ENCODE results near the gene RUFY1.
A peak's percentile ranks its signal among the peaks of the same experiment; 100 is the strongest.

The RUFY1 gene

DNA sequence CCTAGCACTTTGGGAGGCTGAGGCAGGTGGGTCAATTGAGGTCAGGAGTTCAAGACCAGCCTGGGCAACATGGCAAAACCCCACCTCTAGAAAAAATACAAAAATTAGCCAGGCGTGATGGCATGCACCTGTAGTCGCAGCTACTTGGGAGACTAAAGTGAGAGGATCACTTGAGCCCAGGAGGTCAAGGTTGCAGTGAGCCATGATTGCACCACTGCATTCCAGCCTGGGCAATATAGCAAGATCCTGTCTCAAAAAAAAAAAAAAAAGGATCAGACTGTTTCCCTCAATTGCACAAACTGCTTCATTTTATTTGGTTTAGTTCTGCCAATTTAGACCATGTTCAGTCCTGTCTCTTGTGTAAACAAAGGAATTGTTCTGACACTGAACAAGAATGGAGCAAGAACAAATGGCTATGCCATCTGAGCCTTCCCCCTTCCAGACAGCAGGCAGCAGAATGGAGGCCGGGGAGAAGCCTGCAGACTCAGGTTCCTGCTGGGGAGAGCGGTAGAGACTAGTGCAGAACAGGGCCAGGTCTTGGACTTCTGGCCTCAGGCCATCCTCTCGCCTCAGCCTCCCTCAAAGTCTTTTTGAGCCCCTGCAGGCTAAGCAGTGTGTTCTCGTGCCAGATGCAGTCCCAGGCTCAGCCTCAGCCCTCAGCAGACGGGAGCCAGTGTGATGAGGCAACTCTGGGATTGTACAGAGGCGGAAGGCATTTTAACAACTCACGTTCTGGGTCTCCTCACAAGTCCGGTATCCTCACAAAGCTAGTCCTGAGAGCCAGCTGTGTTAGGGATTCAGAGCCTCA, 54.9 kb downstream of the RUFY1 start:
- Mint-ChIP-seq H3K36me3 (peaks cover 29 to 46% of the 10 kb centered on the region in 2 donors), H3K4me1 (peaks cover 6 to 13% of the 10 kb centered on the region in 2 donors), H3K27ac (peak overlapping the region; percentile 65), H3K4me3 (no peak overlapping the region), H3K27me3 (no peaks in the 10 kb centered on the region), H3K9me3 (no peaks in the 10 kb centered on the region)
- ATAC-seq (replicated peaks) (no peak), DNase-seq (no peak)

GRCh38 chr5:179606071-179606909, 55.9 kb downstream of the RUFY1 start:
- no peak for DNase-seq

GRCh38 chr5:179606910-179607159, 56.5 kb downstream of the RUFY1 start:
- Mint-ChIP-seq H3K4me3 (no peak overlapping the region), H3K36me3 (peaks cover 32 to 55% of the 10 kb centered on the region in 2 donors), H3K27me3 (no peaks in the 10 kb centered on the region), H3K27ac (peak overlapping the region; percentile 67), H3K4me1 (peaks cover 10 to 13% of the 10 kb centered on the region in 2 donors), H3K9me3 (no peaks in the 10 kb centered on the region)
- DNase-seq (no peak), ATAC-seq (replicated peaks) (no peak)

More at GRCh38 chr5:179606071-179606909, 55.9 kb downstream of the RUFY1 start:
- H3K27ac Mint-ChIP-seq: peak overlapping the region; percentile 4
- ATAC-seq (replicated peaks): no peak
- peaks cover 7 to 13% of the 10 kb centered on the region in 2 donors for H3K4me1 Mint-ChIP-seq
- H3K4me3 Mint-ChIP-seq: no peak overlapping the region
- H3K9me3 Mint-ChIP-seq: no peaks in the 10 kb centered on the region
- peaks cover 32 to 51% of the 10 kb centered on the region in 2 donors for H3K36me3 Mint-ChIP-seq
- no peaks in the 10 kb centered on the region for H3K27me3 Mint-ChIP-seq

DNA sequence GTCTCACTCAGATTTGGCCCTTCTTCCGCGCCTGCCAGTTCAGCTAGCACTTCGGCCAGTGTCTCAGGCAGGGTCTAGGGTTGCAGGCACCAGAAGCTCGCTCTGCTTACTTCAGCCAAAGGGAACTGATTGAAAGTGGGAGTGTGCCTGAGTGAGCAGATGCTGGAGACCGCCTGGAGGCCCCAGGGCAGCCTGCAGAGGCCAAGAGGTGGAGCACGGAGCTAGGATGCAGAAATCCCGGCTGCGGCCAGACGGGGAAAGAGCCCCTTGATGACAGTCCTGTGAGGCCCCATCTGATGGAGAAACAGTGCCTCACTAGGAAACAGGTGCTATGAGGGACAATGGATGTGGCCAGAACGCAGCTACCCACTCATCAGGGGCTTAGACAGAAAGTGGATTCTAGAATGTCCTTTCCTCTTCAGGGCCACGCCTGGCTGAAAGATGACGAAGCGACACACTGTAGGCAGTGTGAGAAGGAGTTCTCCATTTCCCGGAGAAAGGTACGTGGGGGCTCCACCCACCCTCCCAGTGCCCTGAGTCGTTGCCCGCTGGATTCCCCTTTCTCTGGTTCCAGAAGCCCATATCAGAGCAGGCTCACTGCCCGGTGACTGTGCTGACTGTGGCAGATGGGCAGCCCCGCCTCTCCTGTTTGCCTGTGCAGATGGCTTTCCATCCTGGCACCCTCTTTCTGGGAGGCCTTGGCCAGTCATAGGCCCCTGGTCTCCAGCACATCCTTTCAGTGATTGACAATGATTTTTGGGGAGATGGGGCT, 57.0 kb downstream of the RUFY1 start:
- no peak for DNase-seq
- Mint-ChIP-seq H3K4me3 (no peak overlapping the region), H3K4me1 (peaks cover 12 to 13% of the 10 kb centered on the region in 2 donors), H3K9me3 (no peaks in the 10 kb centered on the region), H3K27ac (peak overlapping the region; percentile 67), H3K27me3 (no peaks in the 10 kb centered on the region), H3K36me3 (peaks cover 30 to 57% of the 10 kb centered on the region in 2 donors)
- no peak for ATAC-seq (replicated peaks)

GRCh38 chr5:179608131-179608581, 57.8 kb downstream of the RUFY1 start:
- Mint-ChIP-seq H3K27ac (peak overlapping the region; percentile 20), H3K4me3 (no peak overlapping the region), H3K36me3 (peaks cover 34 to 60% of the 10 kb centered on the region in 2 donors)

GRCh38 chr5:179609834-179610108, 59.4 kb downstream of the RUFY1 start:
- Mint-ChIP-seq H3K36me3 (peaks cover 37 to 62% of the 10 kb centered on the region in 2 donors), H3K9me3 (no peaks in the 10 kb centered on the region), H3K4me3 (peak overlapping the region in 1 of 2 donors; percentile 4), H3K27me3 (no peaks in the 10 kb centered on the region), H3K27ac (peak overlapping the region; percentile 79), H3K4me1 (peaks cover 17 to 25% of the 10 kb centered on the region in 2 donors)
- no peak for ATAC-seq (replicated peaks)
- no peak for DNase-seq

More at GRCh38 chr5:179608131-179608581, 57.8 kb downstream of the RUFY1 start:
- ATAC-seq (replicated peaks): peak; percentile 15 to 17
- H3K27me3 Mint-ChIP-seq: no peaks in the 10 kb centered on the region
- no peaks in the 10 kb centered on the region for H3K9me3 Mint-ChIP-seq
- H3K4me1 Mint-ChIP-seq: peaks cover 15 to 17% of the 10 kb centered on the region in 2 donors
- no peak for DNase-seq

DNA sequence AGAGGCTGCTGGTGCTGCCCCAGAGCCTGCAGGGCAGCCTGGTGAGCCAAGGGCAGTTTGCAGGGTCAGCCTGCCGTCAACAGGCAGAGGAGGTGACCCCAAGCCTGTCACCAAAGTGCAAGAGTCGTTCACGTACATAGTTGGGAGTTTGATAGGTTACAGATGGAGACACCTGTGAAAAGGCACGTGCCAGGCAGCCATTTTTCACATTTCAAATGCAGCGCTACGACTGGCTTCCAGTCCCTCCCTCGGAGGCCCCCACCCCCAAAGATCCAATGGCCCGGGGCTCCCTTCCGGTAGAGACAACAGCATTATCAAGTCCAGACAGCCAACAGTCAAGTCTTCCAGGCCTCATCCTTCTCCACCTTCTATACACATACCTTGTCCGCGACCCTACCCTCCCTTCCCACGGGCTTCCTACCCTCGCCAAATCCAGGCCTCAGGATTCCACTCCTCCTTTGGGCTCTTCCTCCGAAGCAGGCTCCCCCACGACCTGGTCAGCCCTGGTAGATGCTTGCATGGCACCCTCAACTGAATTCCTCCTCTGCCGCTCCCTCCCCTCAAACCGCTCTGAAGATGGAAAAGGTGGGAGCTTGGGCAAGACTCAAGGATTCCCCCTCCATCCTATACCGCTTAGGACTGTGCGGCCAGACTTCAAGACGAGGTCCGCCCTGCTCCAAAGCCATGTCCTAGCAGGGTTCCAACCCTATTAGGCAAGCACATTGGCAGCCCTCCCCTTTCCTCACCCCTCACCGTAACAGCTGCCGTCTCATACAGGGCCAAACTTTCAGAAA, 60.0 kb downstream of the RUFY1 start:
- H3K4me3 Mint-ChIP-seq: peak overlapping the region in 1 of 2 donors; percentile 36
- no peaks in the 10 kb centered on the region for H3K27me3 Mint-ChIP-seq
- H3K36me3 Mint-ChIP-seq: peaks cover 39 to 63% of the 10 kb centered on the region in 2 donors
- peaks cover 17 to 25% of the 10 kb centered on the region in 2 donors for H3K4me1 Mint-ChIP-seq
- H3K9me3 Mint-ChIP-seq: no peaks in the 10 kb centered on the region
- DNase-seq: no peak
- peak in 1 of 2 donors; percentile 10 for ATAC-seq (replicated peaks)
- H3K27ac Mint-ChIP-seq: peak overlapping the region; percentile 38

DNA sequence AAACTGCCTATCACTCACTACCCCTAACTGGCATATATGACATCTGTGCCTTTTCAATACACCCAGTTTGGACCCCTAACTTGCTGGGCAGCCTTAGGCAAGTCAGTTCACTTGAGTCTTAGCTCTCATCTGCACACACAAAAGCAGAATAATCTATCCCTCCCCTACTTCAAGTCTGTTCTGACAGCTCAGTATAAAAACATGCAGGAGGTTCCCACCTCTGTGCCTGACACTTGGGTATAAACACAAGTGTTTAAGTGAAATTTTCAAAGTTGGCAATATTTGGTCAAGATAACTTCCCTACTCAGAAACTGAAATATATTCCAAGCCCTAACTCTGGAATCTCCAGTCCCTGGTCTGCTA, 60.5 kb downstream of the RUFY1 start:
- peaks cover 17 to 28% of the 10 kb centered on the region in 2 donors for H3K4me1 Mint-ChIP-seq

GRCh38 chr5:179612577-179613459, 62.5 kb downstream of the RUFY1 start:
- ATAC-seq (replicated peaks) (no peak), DNase-seq (no peak)
- H3K27ac Mint-ChIP-seq: peak overlapping the region; percentile 90
- peaks cover 25 to 39% of the 10 kb centered on the region in 2 donors for H3K4me1 Mint-ChIP-seq
- peak overlapping the region in 1 of 2 donors; percentile 10 for H3K4me3 Mint-ChIP-seq
- peaks cover 54 to 71% of the 10 kb centered on the region in 2 donors for H3K36me3 Mint-ChIP-seq
- H3K9me3 Mint-ChIP-seq: no peaks in the 10 kb centered on the region
- H3K27me3 Mint-ChIP-seq: no peaks in the 10 kb centered on the region

More for the DNA sequence above, 60.5 kb downstream of the RUFY1 start:
- DNase-seq (no peak), ATAC-seq (replicated peaks) (peak in 1 of 2 donors; percentile 2)
- Mint-ChIP-seq H3K27me3 (no peaks in the 10 kb centered on the region), H3K36me3 (peaks cover 41 to 61% of the 10 kb centered on the region in 2 donors), H3K9me3 (no peaks in the 10 kb centered on the region), H3K27ac (no peak overlapping the region), H3K4me3 (no peak overlapping the region)

GRCh38 chr5:179613460-179614071, 63.2 kb downstream of the RUFY1 start:
- no peak for ATAC-seq (replicated peaks)
- peaks cover 28 to 43% of the 10 kb centered on the region in 2 donors for H3K4me1 Mint-ChIP-seq
- H3K27ac Mint-ChIP-seq: peak overlapping the region; percentile 90
- no peaks in the 10 kb centered on the region for H3K27me3 Mint-ChIP-seq
- no peak overlapping the region for H3K4me3 Mint-ChIP-seq
- H3K9me3 Mint-ChIP-seq: no peaks in the 10 kb centered on the region
- DNase-seq: no peak
- H3K36me3 Mint-ChIP-seq: peaks cover 57 to 75% of the 10 kb centered on the region in 2 donors

- ATAC-seq (replicated peaks): no peak
- Mint-ChIP-seq H3K27ac (peak overlapping the region; percentile 33), H3K27me3 (no peaks in the 10 kb centered on the region), H3K4me3 (no peak overlapping the region), H3K4me1 (peaks cover 30 to 43% of the 10 kb centered on the region in 2 donors), H3K36me3 (peaks cover 52 to 75% of the 10 kb centered on the region in 2 donors), H3K9me3 (no peaks in the 10 kb centered on the region)
- no peak for DNase-seq
Observed at GRCh38 chr5:179614745-179615144, 64.4 kb downstream of the RUFY1 start.

GRCh38 chr5:179615203-179615602, 64.8 kb downstream of the RUFY1 start:
- Mint-ChIP-seq H3K27ac (no peak overlapping the region), H3K4me1 (peaks cover 27 to 45% of the 10 kb centered on the region in 2 donors), H3K36me3 (peaks cover 52 to 75% of the 10 kb centered on the region in 2 donors), H3K4me3 (no peak overlapping the region), H3K27me3 (no peaks in the 10 kb centered on the region), H3K9me3 (no peaks in the 10 kb centered on the region)
- DNase-seq (no peak), ATAC-seq (replicated peaks) (no peak)
